Activated T-cell treated with anti-CD3 and anti-CD28 coated beads, Interleukin-2, amount 50 U/mL, for 24 hours (primary cell): ENCODE data around the gene GLOD4.
A peak's percentile ranks its signal among the peaks of the same experiment; 100 is the strongest.
"Not testable (repeated sequence)": the region's sequence is repeated elsewhere in the genome, so short reads cannot be mapped to it uniquely, and the experiment has no call there.

Experiments used
- DNase-seq: peaks from one replicate; pipeline ENCODE4 v3.0.0-alpha.2; 2020
- H3K27ac Mint-ChIP-seq: 2 replicates; pipeline ENCODE4 v1.8.0; 2020; ENCODE audit warnings: mild to moderate bottlenecking, mixed read lengths
- H3K27me3 Mint-ChIP-seq: 2 replicates; pipeline ENCODE4 v1.8.0; 2020; ENCODE audit warnings: mixed read lengths
- H3K36me3 Mint-ChIP-seq: 2 replicates; pipeline ENCODE4 v1.8.0; 2020; ENCODE audit warnings: low read depth, mixed read lengths
- H3K4me1 Mint-ChIP-seq: 2 replicates; pipeline ENCODE4 v1.8.0; 2020; ENCODE audit warnings: low read depth, mixed read lengths
- H3K4me3 Mint-ChIP-seq: 2 replicates; pipeline ENCODE4 v1.8.0; 2020; ENCODE audit warnings: mild to moderate bottlenecking, moderate library complexity, mixed read lengths
- H3K9me3 Mint-ChIP-seq: 2 replicates; pipeline ENCODE4 v1.8.0; 2020; ENCODE audit warnings: mixed read lengths

The GLOD4 gene

DNA sequence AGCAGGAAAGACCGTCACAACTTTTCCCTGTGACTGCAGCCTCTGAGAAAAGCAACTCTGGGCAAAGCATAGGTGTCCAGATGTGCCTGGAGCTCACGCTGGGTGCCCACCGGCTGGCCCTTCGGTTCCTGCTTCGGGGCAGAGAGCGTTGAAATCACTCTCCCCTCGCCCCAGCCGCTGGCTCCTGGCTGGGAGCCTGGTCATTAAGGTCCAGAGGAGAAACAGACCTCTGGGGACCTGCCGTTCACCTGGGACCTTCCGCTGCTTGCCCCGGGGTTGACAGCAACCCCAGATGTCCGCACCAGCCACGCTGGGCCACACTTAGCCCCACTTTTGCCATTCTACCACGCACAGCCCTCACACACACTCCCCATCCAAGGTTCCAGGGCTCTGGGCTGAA is 13.2 kb upstream of the GLOD4 start:
- no peak for DNase-seq
- H3K27ac Mint-ChIP-seq: no peak overlapping the region
- peaks cover 7% of the 10 kb centered on the region for H3K4me1 Mint-ChIP-seq
- H3K36me3 Mint-ChIP-seq: peaks cover 34% of the 10 kb centered on the region
- H3K4me3 Mint-ChIP-seq: no peak overlapping the region
- no peaks in the 10 kb centered on the region for H3K27me3 Mint-ChIP-seq
- H3K9me3 Mint-ChIP-seq: no peaks in the 10 kb centered on the region

- H3K27ac Mint-ChIP-seq: peak overlapping the region; percentile 30
- H3K27me3 Mint-ChIP-seq: no peaks in the 10 kb centered on the region
Measured at GRCh38 chr17:794876-795275, 12.8 kb upstream of the GLOD4 start.

DNA sequence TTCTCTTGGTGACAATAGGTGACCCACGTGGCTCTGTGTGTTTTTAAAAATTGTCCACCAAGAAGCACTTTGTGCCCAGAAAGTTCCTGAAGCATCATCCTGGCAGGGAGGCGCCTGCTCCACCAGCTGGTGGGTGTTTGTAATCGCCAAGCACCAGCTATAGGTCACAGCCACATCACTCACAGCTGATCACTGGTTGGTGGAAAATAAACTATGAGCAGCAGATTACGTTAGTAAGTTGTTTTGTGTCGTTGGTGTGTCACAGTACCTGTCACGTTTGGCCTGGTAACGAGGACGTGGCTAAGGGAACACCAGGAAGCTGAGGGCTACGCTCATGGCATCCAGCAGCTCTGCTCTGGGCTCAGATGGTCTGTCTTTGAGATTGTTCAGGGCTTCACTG is 10.2 kb upstream of the GLOD4 start:
- H3K4me1 Mint-ChIP-seq: peaks cover 7% of the 10 kb centered on the region
- no peak overlapping the region for H3K4me3 Mint-ChIP-seq
- DNase-seq: no peak
- H3K27ac Mint-ChIP-seq: peak overlapping the region; percentile 29
- H3K9me3 Mint-ChIP-seq: no peaks in the 10 kb centered on the region
- no peaks in the 10 kb centered on the region for H3K27me3 Mint-ChIP-seq
- H3K36me3 Mint-ChIP-seq: peaks cover 63% of the 10 kb centered on the region

More at GRCh38 chr17:794876-795275, 12.8 kb upstream of the GLOD4 start:
- Mint-ChIP-seq H3K36me3 (peaks cover 38% of the 10 kb centered on the region), H3K4me1 (peaks cover 7% of the 10 kb centered on the region), H3K9me3 (no peaks in the 10 kb centered on the region), H3K4me3 (no peak overlapping the region)
- DNase-seq: peak; percentile 52

DNA sequence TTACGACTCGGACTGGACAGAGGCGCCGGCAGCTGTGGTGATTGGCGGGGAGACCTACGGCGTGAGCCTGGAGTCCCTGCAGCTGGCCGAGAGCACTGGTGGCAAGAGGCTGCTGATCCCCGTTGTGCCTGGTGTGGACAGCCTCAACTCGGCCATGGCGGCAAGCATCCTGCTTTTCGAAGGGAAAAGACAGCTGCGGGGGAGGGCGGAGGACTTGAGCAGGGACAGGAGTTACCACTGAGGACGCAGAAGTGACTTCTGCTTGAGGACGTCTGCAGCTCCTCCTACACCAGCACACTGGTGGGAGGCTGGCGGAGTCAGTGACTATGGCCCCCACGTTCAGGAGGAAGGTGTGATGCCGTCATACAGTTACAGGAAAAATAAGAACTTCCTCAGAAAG is 9.7 kb upstream of the GLOD4 start:
- DNase-seq: no peak
- Mint-ChIP-seq H3K4me1 (peaks cover 7% of the 10 kb centered on the region), H3K27me3 (no peaks in the 10 kb centered on the region), H3K9me3 (no peaks in the 10 kb centered on the region), H3K27ac (peak overlapping the region; percentile 1), H3K36me3 (peaks cover 66% of the 10 kb centered on the region), H3K4me3 (no peak overlapping the region)

- H3K4me1 Mint-ChIP-seq, H3K27ac Mint-ChIP-seq, DNase-seq, H3K9me3 Mint-ChIP-seq, H3K27me3 Mint-ChIP-seq, H3K4me3 Mint-ChIP-seq: not testable (repeated sequence)
- H3K36me3 Mint-ChIP-seq: peaks cover 72% of the 10 kb centered on the region
Measured at GRCh38 chr17:790874-791247, 8.8 kb upstream of the GLOD4 start.

- H3K27me3 Mint-ChIP-seq, DNase-seq, H3K4me3 Mint-ChIP-seq, H3K9me3 Mint-ChIP-seq, H3K27ac Mint-ChIP-seq: not testable (repeated sequence)
- Mint-ChIP-seq H3K36me3 (peaks cover 78% of the 10 kb centered on the region), H3K4me1 (peaks cover 13% of the 10 kb centered on the region)
Measured at GRCh38 chr17:789931-790873, 8.1 kb upstream of the GLOD4 start.

DNA sequence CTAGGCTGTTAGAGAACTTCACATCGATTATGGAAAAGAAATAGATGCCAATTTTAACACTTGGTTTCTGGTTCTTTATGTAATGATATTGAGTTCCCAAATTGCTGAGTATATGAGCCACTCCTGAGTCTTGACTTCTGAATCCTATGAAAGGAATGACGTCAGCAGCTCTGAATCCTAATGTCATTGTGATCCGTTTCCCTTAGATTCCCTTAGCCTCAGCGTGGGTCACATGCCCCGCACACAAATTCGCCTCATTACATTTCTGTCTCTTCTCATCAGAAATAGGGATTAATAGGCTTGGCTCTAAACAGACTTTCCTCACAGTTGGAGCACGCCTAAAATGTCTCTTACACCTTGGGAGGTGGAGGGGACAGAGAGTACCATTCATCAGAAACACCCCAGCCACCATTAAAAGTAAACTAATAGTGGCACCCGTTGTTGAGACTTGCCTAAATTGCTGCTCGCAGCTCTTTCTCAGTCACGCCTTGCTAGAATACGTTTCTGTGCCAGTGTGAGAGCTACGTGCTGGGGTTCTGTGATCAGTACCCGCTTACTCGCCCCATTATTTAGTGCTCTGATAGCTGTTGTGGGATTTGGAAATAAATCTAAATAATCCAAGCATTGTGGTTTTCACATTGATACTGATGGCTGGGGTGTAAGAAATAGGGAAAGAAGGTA is 7.2 kb upstream of the GLOD4 start:
- Mint-ChIP-seq H3K9me3 (no peaks in the 10 kb centered on the region), H3K4me1 (peaks cover 14% of the 10 kb centered on the region), H3K27me3 (no peaks in the 10 kb centered on the region), H3K4me3 (no peak overlapping the region), H3K27ac (no peak overlapping the region), H3K36me3 (peaks cover 81% of the 10 kb centered on the region)
- DNase-seq: no peak

- DNase-seq: no peak
- Mint-ChIP-seq H3K9me3 (no peaks in the 10 kb centered on the region), H3K4me3 (no peak overlapping the region), H3K4me1 (peaks cover 22% of the 10 kb centered on the region), H3K36me3 (peaks cover 84% of the 10 kb centered on the region), H3K27ac (no peak overlapping the region), H3K27me3 (no peaks in the 10 kb centered on the region)
Measured at GRCh38 chr17:788551-788950, 6.5 kb upstream of the GLOD4 start.

GRCh38 chr17:787641-788221 is 5.7 kb upstream of the GLOD4 start:
- H3K9me3 Mint-ChIP-seq: no peaks in the 10 kb centered on the region
- peaks cover 29% of the 10 kb centered on the region for H3K4me1 Mint-ChIP-seq
- no peak for DNase-seq
- H3K4me3 Mint-ChIP-seq: no peak overlapping the region
- H3K27ac Mint-ChIP-seq: no peak overlapping the region
- peaks cover 88% of the 10 kb centered on the region for H3K36me3 Mint-ChIP-seq
- no peaks in the 10 kb centered on the region for H3K27me3 Mint-ChIP-seq

DNA sequence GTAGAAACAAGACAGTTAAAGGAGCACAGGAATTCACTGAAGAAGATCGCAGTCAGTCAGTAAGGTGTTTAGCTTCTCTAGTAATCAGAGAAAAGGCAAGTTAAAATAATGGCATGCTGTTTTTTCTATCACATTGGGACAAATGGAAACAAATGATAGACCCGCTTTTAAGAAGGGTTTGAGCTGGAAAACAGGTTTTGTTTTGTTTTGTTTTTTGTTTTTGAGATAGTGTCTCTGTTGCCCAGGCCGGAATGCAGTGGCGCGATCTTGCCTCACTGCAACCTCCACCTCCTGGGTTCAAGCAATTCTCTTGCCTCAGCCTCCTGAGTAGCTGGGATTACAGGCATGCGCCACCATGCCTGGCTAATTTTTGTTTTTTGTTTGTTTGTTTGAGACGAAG is 3.8 kb upstream of the GLOD4 start:
- H3K4me3 Mint-ChIP-seq, H3K27ac Mint-ChIP-seq, DNase-seq, H3K27me3 Mint-ChIP-seq, H3K9me3 Mint-ChIP-seq: not testable (repeated sequence)
- Mint-ChIP-seq H3K4me1 (peaks cover 35% of the 10 kb centered on the region), H3K36me3 (peaks cover 88% of the 10 kb centered on the region)

GRCh38 chr17:784143-784542 is 2.1 kb upstream of the GLOD4 start:
- H3K9me3 Mint-ChIP-seq: no peaks in the 10 kb centered on the region
- H3K36me3 Mint-ChIP-seq: peaks cover 82% of the 10 kb centered on the region
- DNase-seq: no peak
- H3K4me1 Mint-ChIP-seq: peaks cover 40% of the 10 kb centered on the region
- H3K4me3 Mint-ChIP-seq: peak overlapping the region; percentile 99
- peak overlapping the region; percentile 99 for H3K27ac Mint-ChIP-seq
- H3K27me3 Mint-ChIP-seq: no peaks in the 10 kb centered on the region

- no peaks in the 10 kb centered on the region for H3K27me3 Mint-ChIP-seq
- no peak overlapping the region for H3K27ac Mint-ChIP-seq
- peaks cover 34% of the 10 kb centered on the region for H3K4me1 Mint-ChIP-seq
- peaks cover 86% of the 10 kb centered on the region for H3K36me3 Mint-ChIP-seq
- H3K9me3 Mint-ChIP-seq: no peaks in the 10 kb centered on the region
- no peak overlapping the region for H3K4me3 Mint-ChIP-seq
- DNase-seq: no peak
Measured at GRCh38 chr17:778096-778495, 4.0 kb downstream of the GLOD4 start.

DNA sequence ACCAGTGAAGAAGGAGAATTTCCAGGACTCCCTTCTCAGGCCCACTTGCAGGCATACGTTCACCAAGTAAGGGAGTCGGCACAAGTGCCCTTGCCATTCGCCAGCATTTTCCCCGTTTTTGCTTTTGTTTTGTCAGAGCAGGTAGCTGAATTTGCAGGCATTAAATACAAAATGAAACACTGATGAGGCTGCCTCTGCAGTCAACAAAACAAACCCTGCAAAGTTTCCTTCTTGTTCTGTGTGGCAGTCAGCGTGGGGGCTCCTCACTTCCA is 7.8 kb downstream of the GLOD4 start:
- H3K4me3 Mint-ChIP-seq: peak overlapping the region; percentile 54
- DNase-seq: no peak
- peaks cover 93% of the 10 kb centered on the region for H3K36me3 Mint-ChIP-seq
- peak overlapping the region; percentile 91 for H3K27ac Mint-ChIP-seq
- H3K9me3 Mint-ChIP-seq: no peaks in the 10 kb centered on the region
- no peaks in the 10 kb centered on the region for H3K27me3 Mint-ChIP-seq
- H3K4me1 Mint-ChIP-seq: peaks cover 25% of the 10 kb centered on the region

DNA sequence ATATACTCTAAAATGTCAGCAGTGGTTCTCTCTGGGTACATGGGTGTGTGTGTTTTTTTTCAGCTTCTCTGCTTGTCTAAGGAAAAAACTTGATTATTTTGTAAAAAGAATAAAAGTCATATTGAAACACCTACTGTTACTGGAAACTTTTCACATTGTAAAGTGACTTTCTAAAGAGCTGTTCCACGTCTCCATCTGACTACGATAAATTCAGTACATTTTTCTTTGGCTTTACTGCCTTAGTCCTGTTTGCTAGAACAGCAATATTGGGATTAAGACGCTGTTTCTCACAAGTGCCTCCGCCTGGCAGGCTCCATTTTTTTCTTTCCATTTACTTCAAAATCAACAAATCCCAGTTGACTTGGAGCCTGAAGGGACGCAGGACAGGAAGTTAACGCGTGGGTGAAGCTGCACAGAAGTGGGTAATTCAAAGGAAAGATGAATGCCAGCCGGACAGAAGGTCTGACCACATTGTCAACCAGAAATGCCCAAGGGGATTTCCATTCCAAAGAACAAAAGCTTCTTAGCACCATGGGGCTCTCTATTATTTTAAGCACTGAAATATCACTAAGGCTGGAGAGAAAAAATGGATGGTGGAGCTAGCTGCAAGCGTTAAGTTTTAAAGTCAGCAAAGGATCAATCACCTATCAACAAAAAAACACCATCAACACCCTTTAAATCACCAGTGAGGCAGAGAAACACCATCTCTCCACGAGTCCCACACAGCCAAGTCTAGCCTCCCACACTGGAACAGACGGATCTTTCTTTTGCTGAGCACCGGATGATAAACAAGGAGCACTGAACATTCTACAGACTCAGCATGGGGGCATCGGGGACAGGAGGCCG is 8.4 kb downstream of the GLOD4 start:
- Mint-ChIP-seq H3K27me3 (no peaks in the 10 kb centered on the region), H3K4me3 (peak overlapping the region; percentile 54), H3K4me1 (peaks cover 25% of the 10 kb centered on the region), H3K9me3 (no peaks in the 10 kb centered on the region), H3K36me3 (peaks cover 94% of the 10 kb centered on the region), H3K27ac (peak overlapping the region; percentile 91)
- no peak for DNase-seq
